Tibial nerve (tissue), 4 donors: Measurements from ENCODE around the gene CLIC5. TPM values are rescaled to one million over a fixed set of nuclear protein-coding genes. Genes with fewer than 3 reads are reported as not detected.

Experiments
- DNase-seq, 2 donors: peaks; one replicate each; pipeline ENCODE4 v3.0.0-alpha.2; 2019; ENCODE audit warnings: low spot score in 2 of 2
- H3K27ac ChIP-seq, 4 donors: fragments of 200-600 bp; sonication (generic) in 3 of 4; one replicate each; pipeline ENCODE4 v1.5.1; 2017 to 2019; ENCODE audit warnings: mild to moderate bottlenecking in 1 of 4
- H3K27me3 ChIP-seq, 2 donors: fragments of 200-600 bp; sonication (generic) in 1 of 2; one replicate each; pipeline versions ENCODE4 v1.5.1 to v1.6.0; 2017 to 2019
- H3K36me3 ChIP-seq, 3 donors: fragments of 200-600 bp; sonication (generic); one replicate each; pipeline ENCODE4 v1.5.1; 2018 to 2019
- H3K4me1 ChIP-seq, 4 donors: fragments of 200-600 bp; sonication (generic) in 3 of 4; one replicate each; pipeline ENCODE4 v1.5.1; 2017 to 2019
- H3K4me3 ChIP-seq, 4 donors: fragments of 200-600 bp; sonication (generic) in 3 of 4; one replicate each; pipeline ENCODE4 v1.5.1; 2017 to 2019; ENCODE audit warnings: mild to moderate bottlenecking in 1 of 4, moderate library complexity in 1 of 4
- H3K9me3 ChIP-seq, 4 donors: fragments of 200-600 bp; sonication (generic) in 3 of 4; one replicate each; pipeline ENCODE4 v1.5.1; 2017 to 2019
- EP300 ChIP-seq, 2 donors: sonication (generic); formaldehyde crosslinking; IDR thresholded peaks; one replicate each; pipeline ENCODE4 v1.6.1; 2017; ENCODE audit warnings: antibody characterized with exemption in 2 of 2, mild to moderate bottlenecking in 1 of 2
- POLR2A ChIP-seq, 2 donors: fragments of 450-650 bp; IDR thresholded peaks; one replicate each; pipeline ENCODE4 v1.6.1; 2017; ENCODE audit warnings: antibody characterized with exemption in 2 of 2, mild to moderate bottlenecking in 2 of 2, moderate library complexity in 2 of 2
- WGBS, 2 donors: methylation state at CpG; one replicate each; pipeline ENCODE4 v1.1.5; 2018; 5-methylcytosine and 5-hydroxymethylcytosine counted together
- total RNA-seq, 4 donors: library from RNA; depleted of rRNA; stranded (reverse); fragments of >200 nt; gene quantifications; one replicate each; pipeline ENCODE4 v1.1.0, GENCODE V29; 2016
- TF ChIP-seq, protein P1 (sequence below), 5 experiments: fragments of 200-600 bp in 3 of 5; fragments of 450-650 bp in 2 of 5; sonication (generic) in 3 of 5; IDR thresholded peaks; one replicate each; pipeline ENCODE4 v1.5.1; 2016 to 2019; ENCODE audit warnings: antibody characterized with exemption in 5 of 5, mild to moderate bottlenecking in 3 of 5, moderate library complexity in 2 of 5

The CLIC5 gene
- total RNA-seq, 4 donors from 2014 or later: 6.6 to 47.2 (median 34.8) TPM

DNA sequence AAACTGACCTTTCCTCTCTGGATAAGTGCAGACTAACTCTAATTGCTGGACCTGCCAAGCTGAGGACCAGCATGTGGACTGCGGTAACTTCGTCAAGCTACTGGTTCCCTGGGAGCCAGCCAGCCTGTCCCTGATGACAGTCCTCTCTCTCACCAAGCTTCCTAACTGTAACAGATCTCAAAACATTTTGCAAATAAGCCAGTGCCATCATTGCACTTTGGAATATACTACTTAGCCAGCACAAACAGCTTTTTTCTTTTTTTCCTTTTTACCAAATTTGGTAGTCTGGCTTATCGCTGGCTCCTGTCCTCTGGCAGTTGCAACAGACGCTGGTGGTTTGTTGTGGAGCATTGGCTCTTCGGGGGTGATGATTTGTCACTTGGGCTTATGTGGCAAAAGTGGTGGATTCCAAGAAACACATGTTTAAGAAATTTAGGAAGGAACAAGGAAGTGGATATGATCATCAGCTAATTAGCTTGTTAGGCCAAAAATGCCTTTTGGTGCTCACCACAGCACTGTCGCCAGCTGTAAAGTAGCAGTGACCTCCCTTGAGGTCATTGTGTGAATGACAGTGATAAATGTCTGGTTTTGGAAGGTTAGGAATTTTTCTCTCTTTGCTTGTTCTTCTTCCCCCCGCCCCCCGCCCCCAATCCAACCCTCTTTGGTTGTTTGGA is 171.7 kb downstream of the CLIC5 start:
- WGBS, 2 donors: 68 to 71% methylated on average over 8 of the region's 8 CpGs
- Histone ChIP-seq H3K4me3 (no peak overlapping the region), H3K9me3 (no peaks in the 10 kb centered on the region), H3K27me3 (no peaks in the 10 kb centered on the region), H3K36me3 (no peaks in the 10 kb centered on the region), H3K27ac (no peak overlapping the region), H3K4me1 (no peaks in the 10 kb centered on the region)
- TF ChIP-seq POLR2A (IDR thresholded peaks at IDR 0.05) (no peak), EP300 (IDR thresholded peaks at IDR 0.05) (no peak)
- TF ChIP-seq, protein P1, sequence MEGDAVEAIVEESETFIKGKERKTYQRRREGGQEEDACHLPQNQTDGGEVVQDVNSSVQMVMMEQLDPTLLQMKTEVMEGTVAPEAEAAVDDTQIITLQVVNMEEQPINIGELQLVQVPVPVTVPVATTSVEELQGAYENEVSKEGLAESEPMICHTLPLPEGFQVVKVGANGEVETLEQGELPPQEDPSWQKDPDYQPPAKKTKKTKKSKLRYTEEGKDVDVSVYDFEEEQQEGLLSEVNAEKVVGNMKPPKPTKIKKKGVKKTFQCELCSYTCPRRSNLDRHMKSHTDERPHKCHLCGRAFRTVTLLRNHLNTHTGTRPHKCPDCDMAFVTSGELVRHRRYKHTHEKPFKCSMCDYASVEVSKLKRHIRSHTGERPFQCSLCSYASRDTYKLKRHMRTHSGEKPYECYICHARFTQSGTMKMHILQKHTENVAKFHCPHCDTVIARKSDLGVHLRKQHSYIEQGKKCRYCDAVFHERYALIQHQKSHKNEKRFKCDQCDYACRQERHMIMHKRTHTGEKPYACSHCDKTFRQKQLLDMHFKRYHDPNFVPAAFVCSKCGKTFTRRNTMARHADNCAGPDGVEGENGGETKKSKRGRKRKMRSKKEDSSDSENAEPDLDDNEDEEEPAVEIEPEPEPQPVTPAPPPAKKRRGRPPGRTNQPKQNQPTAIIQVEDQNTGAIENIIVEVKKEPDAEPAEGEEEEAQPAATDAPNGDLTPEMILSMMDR (IDR thresholded peaks at IDR 0.05): no peak
- no peak for DNase-seq

GRCh38 chr6:45841062-45841461 is 174.6 kb downstream of the CLIC5 start:
- H3K36me3 ChIP-seq: no peaks in the 10 kb centered on the region
- H3K27ac ChIP-seq: no peak overlapping the region
- H3K27me3 ChIP-seq: no peaks in the 10 kb centered on the region
- no peak for DNase-seq
- WGBS, 2 donors: 77 to 90% methylated on average over 3 of the region's 3 CpGs
- H3K4me3 ChIP-seq: no peak overlapping the region
- no peaks in the 10 kb centered on the region for H3K4me1 ChIP-seq
- no peaks in the 10 kb centered on the region for H3K9me3 ChIP-seq
- TF ChIP-seq EP300 (IDR thresholded peaks at IDR 0.05) (no peak), POLR2A (IDR thresholded peaks at IDR 0.05) (no peak)
- TF ChIP-seq, protein P1 (IDR thresholded peaks at IDR 0.05): no peak

GRCh38 chr6:45838996-45839395 is 176.7 kb downstream of the CLIC5 start:
- Histone ChIP-seq H3K27me3 (no peaks in the 10 kb centered on the region), H3K9me3 (no peaks in the 10 kb centered on the region), H3K27ac (no peak overlapping the region), H3K4me1 (no peaks in the 10 kb centered on the region), H3K4me3 (no peak overlapping the region), H3K36me3 (no peaks in the 10 kb centered on the region)
- 68 to 86% methylated on average over 2 of the region's 2 CpGs for WGBS, 2 donors
- TF ChIP-seq, protein P1 (IDR thresholded peaks at IDR 0.05): no peak
- TF ChIP-seq POLR2A (IDR thresholded peaks at IDR 0.05): no peak
- TF ChIP-seq EP300 (IDR thresholded peaks at IDR 0.05): no peak
- no peak for DNase-seq

DNA sequence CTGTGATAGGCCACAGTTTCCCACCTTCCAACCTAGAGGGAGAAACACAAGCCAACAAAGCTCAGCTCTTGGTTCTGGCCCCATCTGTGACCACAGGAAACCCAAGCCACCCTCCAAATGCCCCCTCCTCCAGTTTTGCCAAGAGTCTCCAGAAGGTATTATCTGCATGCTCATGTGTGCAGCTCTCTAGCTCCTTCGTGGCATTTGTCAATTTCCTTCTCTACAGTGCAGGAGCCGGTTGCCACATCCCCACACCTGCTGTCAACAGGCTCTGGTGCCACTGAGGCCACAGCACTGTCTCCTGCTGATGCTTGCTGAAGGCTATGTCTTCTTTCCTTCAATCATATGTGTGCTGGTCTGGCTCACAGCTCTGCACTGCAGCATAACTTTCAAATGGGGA is 177.2 kb downstream of the CLIC5 start:
- H3K27ac ChIP-seq: no peak overlapping the region
- H3K9me3 ChIP-seq: no peaks in the 10 kb centered on the region
- no peaks in the 10 kb centered on the region for H3K4me1 ChIP-seq
- no peaks in the 10 kb centered on the region for H3K36me3 ChIP-seq
- 78 to 86% methylated on average over 2 of the region's 2 CpGs for WGBS, 2 donors
- no peak overlapping the region for H3K4me3 ChIP-seq
- DNase-seq: no peak
- TF ChIP-seq EP300 (IDR thresholded peaks at IDR 0.05) (no peak), POLR2A (IDR thresholded peaks at IDR 0.05) (no peak)
- TF ChIP-seq, protein P1 (IDR thresholded peaks at IDR 0.05): no peak
- no peaks in the 10 kb centered on the region for H3K27me3 ChIP-seq

- 83 to 91% methylated on average over 5 of the region's 5 CpGs for WGBS, 2 donors
- Histone ChIP-seq H3K9me3 (no peaks in the 10 kb centered on the region), H3K36me3 (no peaks in the 10 kb centered on the region), H3K27me3 (no peaks in the 10 kb centered on the region), H3K4me3 (no peak overlapping the region), H3K27ac (no peak overlapping the region), H3K4me1 (no peaks in the 10 kb centered on the region)
- no peak for TF ChIP-seq EP300 (IDR thresholded peaks at IDR 0.05)
- no peak for TF ChIP-seq POLR2A (IDR thresholded peaks at IDR 0.05)
- TF ChIP-seq, protein P1 (IDR thresholded peaks at IDR 0.05): no peak
- DNase-seq: no peak
These were observed 178.0 kb downstream of the CLIC5 start for GRCh38 chr6:45837541-45838200.
